ENCODE data around the gene NFATC1. TPM values are rescaled to one million over a fixed set of nuclear protein-coding genes. Genes with fewer than 3 reads are reported as not detected.

Gene NFATC1
- total and polyA plus RNA-seq, 7 experiments from 2014 or later: 27.1 to 87.2 (median 53.4) TPM

GRCh38 chr18:79355433-79356335 lies 40.0 kb upstream of the NFATC1 start:
- Mint-ChIP-seq H3K36me3 (peaks cover 0 to 37% (median 16%) of the 10 kb centered on the region in 5 donors), H3K27me3 (no peaks in the 10 kb centered on the region), H3K27ac (peak overlapping the region in 3 of 9 donors; percentile 45 to 83 (median 59)), H3K9me3 (no peaks in the 10 kb centered on the region), H3K4me3 (no peak overlapping the region), H3K4me1 (peaks cover 0 to 5% (median 0%) of the 10 kb centered on the region in 7 donors)
- intact Hi-C loops (cut with micrococcal nuclease): no loop called here
- Histone ChIP-seq H3K4me3 (ENCODE audit: low read length) (no peak overlapping the region), H3K27me3 (ENCODE audit: control insufficient read depth in 2 of 2, insufficient read depth in 2 of 2, low read length in 2 of 2) (no peaks in the 10 kb centered on the region), H3K27ac (ENCODE audit: low read depth, low read length) (no peak overlapping the region), H3K4me1 (ENCODE audit: control insufficient read depth in 2 of 2, insufficient read depth in 2 of 2, low read length in 2 of 2) (no peaks in the 10 kb centered on the region), H3K9me3 (ENCODE audit: control insufficient read depth in 2 of 3, low read length in 3 of 3) (no peaks in the 10 kb centered on the region), H3K36me3 (ENCODE audit: control insufficient read depth in 2 of 3, insufficient read depth in 3 of 3, low read length in 3 of 3) (peaks cover 0 to 51% (median 0%) of the 10 kb centered on the region in 3 experiments)
- no peak for ATAC-seq
- ChIA-PET POLR2A (no interaction called here), CTCF (no interaction called here)
- DNase-seq: no peak

GRCh38 chr18:79356435-79356834 lies 39.3 kb upstream of the NFATC1 start:
- no peak for ATAC-seq
- Mint-ChIP-seq H3K27ac (peak overlapping the region in 2 of 9 donors; percentile 59 to 65), H3K9me3 (no peaks in the 10 kb centered on the region), H3K4me1 (peaks cover 0 to 5% (median 0%) of the 10 kb centered on the region in 7 donors), H3K36me3 (peaks cover 0 to 39% (median 24%) of the 10 kb centered on the region in 5 donors), H3K27me3 (no peaks in the 10 kb centered on the region), H3K4me3 (no peak overlapping the region)
- H3K4me1 ChIP-seq (ENCODE audit: control insufficient read depth in 2 of 2, insufficient read depth in 2 of 2, low read length in 2 of 2): no peaks in the 10 kb centered on the region
- H3K36me3 ChIP-seq (ENCODE audit: control insufficient read depth in 2 of 3, insufficient read depth in 3 of 3, low read length in 3 of 3): peaks cover 0 to 58% (median 0%) of the 10 kb centered on the region in 3 experiments
- no peak overlapping the region for H3K27ac ChIP-seq (ENCODE audit: low read depth, low read length)
- intact Hi-C loops (cut with micrococcal nuclease): no loop called here
- ChIA-PET CTCF (no interaction called here), POLR2A (no interaction called here)
- no peak overlapping the region for H3K4me3 ChIP-seq (ENCODE audit: low read length)
- DNase-seq: no peak
- no peaks in the 10 kb centered on the region for H3K27me3 ChIP-seq (ENCODE audit: control insufficient read depth in 2 of 2, insufficient read depth in 2 of 2, low read length in 2 of 2)
- no peaks in the 10 kb centered on the region for H3K9me3 ChIP-seq (ENCODE audit: control insufficient read depth in 2 of 3, low read length in 3 of 3)

- no peak for DNase-seq
- no peaks in the 10 kb centered on the region for H3K4me1 ChIP-seq (ENCODE audit: control insufficient read depth in 2 of 2, insufficient read depth in 2 of 2, low read length in 2 of 2)
- Mint-ChIP-seq H3K4me3 (no peak overlapping the region), H3K36me3 (peaks cover 6 to 61% (median 39%) of the 10 kb centered on the region in 5 donors), H3K27ac (peak overlapping the region in 1 of 9 donors; percentile 33), H3K9me3 (peaks cover 0 to 6% (median 0%) of the 10 kb centered on the region in 11 donors), H3K4me1 (peaks cover 0 to 6% (median 0%) of the 10 kb centered on the region in 7 donors), H3K27me3 (no peaks in the 10 kb centered on the region)
- ATAC-seq: no peak
- no peak overlapping the region for H3K4me3 ChIP-seq (ENCODE audit: low read length)
- CTCF ChIA-PET: no interaction called here
- peaks cover 0 to 54% (median 4%) of the 10 kb centered on the region in 3 experiments for H3K36me3 ChIP-seq (ENCODE audit: control insufficient read depth in 2 of 3, insufficient read depth in 3 of 3, low read length in 3 of 3)
- no peak overlapping the region for H3K27ac ChIP-seq (ENCODE audit: low read depth, low read length)
- POLR2A ChIA-PET: interaction anchor here (0.5 kb wide), 1 partner anchor 318 kb away, joined by 4 read pairs; no protein-coding TSS in a partner anchor
- H3K9me3 ChIP-seq (ENCODE audit: control insufficient read depth in 2 of 3, low read length in 3 of 3): no peaks in the 10 kb centered on the region
- H3K27me3 ChIP-seq (ENCODE audit: control insufficient read depth in 2 of 2, insufficient read depth in 2 of 2, low read length in 2 of 2): no peaks in the 10 kb centered on the region
- intact Hi-C loops (cut with micrococcal nuclease): no loop called here
These were observed 34.8 kb upstream of the NFATC1 start for GRCh38 chr18:79360933-79361332.

GRCh38 chr18:79361766-79362522 lies 33.8 kb upstream of the NFATC1 start:
- Histone ChIP-seq H3K27me3 (ENCODE audit: control insufficient read depth in 2 of 2, insufficient read depth in 2 of 2, low read length in 2 of 2) (no peaks in the 10 kb centered on the region), H3K36me3 (ENCODE audit: control insufficient read depth in 2 of 3, insufficient read depth in 3 of 3, low read length in 3 of 3) (peaks cover 0 to 49% (median 4%) of the 10 kb centered on the region in 3 experiments), H3K4me3 (ENCODE audit: low read length) (no peak overlapping the region), H3K27ac (ENCODE audit: low read depth, low read length) (no peak overlapping the region), H3K4me1 (ENCODE audit: control insufficient read depth in 2 of 2, insufficient read depth in 2 of 2, low read length in 2 of 2) (no peaks in the 10 kb centered on the region), H3K9me3 (ENCODE audit: control insufficient read depth in 2 of 3, low read length in 3 of 3) (no peaks in the 10 kb centered on the region)
- Mint-ChIP-seq H3K4me3 (no peak overlapping the region), H3K9me3 (peaks cover 0 to 6% (median 0%) of the 10 kb centered on the region in 11 donors), H3K4me1 (peaks cover 0 to 6% (median 0%) of the 10 kb centered on the region in 7 donors), H3K27me3 (no peaks in the 10 kb centered on the region), H3K36me3 (peaks cover 6 to 67% (median 40%) of the 10 kb centered on the region in 5 donors), H3K27ac (no peak overlapping the region)
- DNase-seq (no peak), ATAC-seq (no peak)
- ChIA-PET CTCF (interaction anchor here (1.1 kb wide), 1 partner anchor 19 kb away, joined by 3 read pairs; no protein-coding TSS in a partner anchor), POLR2A (no interaction called here)
- intact Hi-C loops (cut with micrococcal nuclease): no loop called here

- Mint-ChIP-seq H3K36me3 (peaks cover 6 to 51% (median 24%) of the 10 kb centered on the region in 5 donors), H3K27ac (peak overlapping the region in 3 of 9 donors; percentile 12 to 47 (median 27)), H3K27me3 (no peaks in the 10 kb centered on the region), H3K4me1 (peaks cover 12 to 30% (median 22%) of the 10 kb centered on the region in 7 donors), H3K9me3 (peaks cover 0 to 6% (median 0%) of the 10 kb centered on the region in 11 donors), H3K4me3 (no peak overlapping the region)
- Histone ChIP-seq H3K27me3 (ENCODE audit: control insufficient read depth in 2 of 2, insufficient read depth in 2 of 2, low read length in 2 of 2) (no peaks in the 10 kb centered on the region), H3K36me3 (ENCODE audit: control insufficient read depth in 2 of 3, insufficient read depth in 3 of 3, low read length in 3 of 3) (peaks cover 0 to 31% (median 4%) of the 10 kb centered on the region in 3 experiments), H3K4me1 (ENCODE audit: control insufficient read depth in 2 of 2, insufficient read depth in 2 of 2, low read length in 2 of 2) (peaks cover 6 to 10% of the 10 kb centered on the region in 2 donors), H3K27ac (ENCODE audit: low read depth, low read length) (no peak overlapping the region), H3K9me3 (ENCODE audit: control insufficient read depth in 2 of 3, low read length in 3 of 3) (no peaks in the 10 kb centered on the region), H3K4me3 (ENCODE audit: low read length) (no peak overlapping the region)
- intact Hi-C loops (cut with micrococcal nuclease): no loop called here
- no peak for ATAC-seq
- CTCF ChIA-PET: no interaction called here
- no peak for DNase-seq
- POLR2A ChIA-PET: no interaction called here
These were observed 30.0 kb upstream of the NFATC1 start for GRCh38 chr18:79365701-79366100.

GRCh38 chr18:79366177-79367094 lies 29.3 kb upstream of the NFATC1 start:
- Histone ChIP-seq H3K27ac (ENCODE audit: low read depth, low read length) (no peak overlapping the region), H3K27me3 (ENCODE audit: control insufficient read depth in 2 of 2, insufficient read depth in 2 of 2, low read length in 2 of 2) (no peaks in the 10 kb centered on the region), H3K4me1 (ENCODE audit: control insufficient read depth in 2 of 2, insufficient read depth in 2 of 2, low read length in 2 of 2) (peaks cover 6 to 13% of the 10 kb centered on the region in 2 donors), H3K9me3 (ENCODE audit: control insufficient read depth in 2 of 3, low read length in 3 of 3) (no peaks in the 10 kb centered on the region), H3K4me3 (ENCODE audit: low read length) (no peak overlapping the region), H3K36me3 (ENCODE audit: control insufficient read depth in 2 of 3, insufficient read depth in 3 of 3, low read length in 3 of 3) (peaks cover 0 to 24% (median 4%) of the 10 kb centered on the region in 3 experiments)
- DNase-seq (no peak), ATAC-seq (no peak)
- Mint-ChIP-seq H3K27me3 (no peaks in the 10 kb centered on the region), H3K27ac (peak overlapping the region in 3 of 9 donors; percentile 0 to 27 (median 15)), H3K4me3 (no peak overlapping the region), H3K36me3 (peaks cover 6 to 45% (median 18%) of the 10 kb centered on the region in 5 donors), H3K9me3 (peaks cover 0 to 6% (median 0%) of the 10 kb centered on the region in 11 donors), H3K4me1 (peaks cover 13 to 37% (median 28%) of the 10 kb centered on the region in 7 donors)
- ChIA-PET CTCF (no interaction called here), POLR2A (no interaction called here)
- intact Hi-C loops (cut with micrococcal nuclease): no loop called here
